Uterus (tissue), 2 donors: ENCODE measurements around the gene PTPN14.

Experiments used
- POLR2A ChIP-seq, 2 donors: fragments of 450-650 bp; IDR thresholded peaks; one replicate each; pipeline ENCODE4 v1.6.1; 2016; ENCODE audit warnings: antibody characterized with exemption in 2 of 2, mild to moderate bottlenecking in 1 of 2, moderate library complexity in 1 of 2
- TF ChIP-seq, protein P1 (sequence below), 4 experiments: fragments of 200-600 bp in 2 of 4; fragments of 450-650 bp in 2 of 4; sonication (generic) in 2 of 4; IDR thresholded peaks; one replicate each; pipeline ENCODE4 v1.5.1; 2016 to 2019; ENCODE audit warnings: antibody characterized with exemption in 4 of 4, mild to moderate bottlenecking in 2 of 4, moderate library complexity in 1 of 4

GRCh38 chr1:214448536-214448935, 102.9 kb downstream of the PTPN14 start:
- TF ChIP-seq, protein P1, sequence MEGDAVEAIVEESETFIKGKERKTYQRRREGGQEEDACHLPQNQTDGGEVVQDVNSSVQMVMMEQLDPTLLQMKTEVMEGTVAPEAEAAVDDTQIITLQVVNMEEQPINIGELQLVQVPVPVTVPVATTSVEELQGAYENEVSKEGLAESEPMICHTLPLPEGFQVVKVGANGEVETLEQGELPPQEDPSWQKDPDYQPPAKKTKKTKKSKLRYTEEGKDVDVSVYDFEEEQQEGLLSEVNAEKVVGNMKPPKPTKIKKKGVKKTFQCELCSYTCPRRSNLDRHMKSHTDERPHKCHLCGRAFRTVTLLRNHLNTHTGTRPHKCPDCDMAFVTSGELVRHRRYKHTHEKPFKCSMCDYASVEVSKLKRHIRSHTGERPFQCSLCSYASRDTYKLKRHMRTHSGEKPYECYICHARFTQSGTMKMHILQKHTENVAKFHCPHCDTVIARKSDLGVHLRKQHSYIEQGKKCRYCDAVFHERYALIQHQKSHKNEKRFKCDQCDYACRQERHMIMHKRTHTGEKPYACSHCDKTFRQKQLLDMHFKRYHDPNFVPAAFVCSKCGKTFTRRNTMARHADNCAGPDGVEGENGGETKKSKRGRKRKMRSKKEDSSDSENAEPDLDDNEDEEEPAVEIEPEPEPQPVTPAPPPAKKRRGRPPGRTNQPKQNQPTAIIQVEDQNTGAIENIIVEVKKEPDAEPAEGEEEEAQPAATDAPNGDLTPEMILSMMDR (IDR thresholded peaks at IDR 0.05), result no peak
- no peak for TF ChIP-seq POLR2A (IDR thresholded peaks at IDR 0.05)
